HEK293 (cell line): ENCODE data around the gene MYH15.

ENCODE experiments used
- CTCF ChIP-seq: fragments of 450-650 bp; formaldehyde crosslinking; IDR thresholded peaks from 2 replicates; pipeline ENCODE4 v1.5.1; 2016; ENCODE audit warnings: missing biosample characterization, missing genetic modification characterization
- ELK4 ChIP-seq: IDR thresholded peaks from 2 replicates; pipeline ENCODE4 v1.6.1; 2011; ENCODE audit warnings: mild to moderate bottlenecking, low read depth, low read length, borderline replicate concordance
- KLF16 ChIP-seq: fragments of 450-650 bp; formaldehyde crosslinking; IDR thresholded peaks from 2 replicates; pipeline ENCODE4 v1.5.1; 2017; ENCODE audit warnings: missing biosample characterization, missing genetic modification characterization
- WT1 ChIP-seq: fragments of 450-650 bp; formaldehyde crosslinking; IDR thresholded peaks from 2 replicates; pipeline ENCODE4 v1.5.1; 2016; ENCODE audit warnings: missing biosample characterization, missing genetic modification characterization
- ZNF18 ChIP-seq: fragments of 450-650 bp; formaldehyde crosslinking; IDR thresholded peaks from 2 replicates; pipeline ENCODE4 v1.5.1; 2016; ENCODE audit warnings: missing biosample characterization, missing genetic modification characterization
- ZNF416 ChIP-seq: fragments of 450-650 bp; formaldehyde crosslinking; IDR thresholded peaks from 2 replicates; pipeline ENCODE4 v1.5.1; 2016; ENCODE audit warnings: missing biosample characterization, missing genetic modification characterization
- ZNF449 ChIP-seq: fragments of 450-650 bp; formaldehyde crosslinking; IDR thresholded peaks from 2 replicates; pipeline ENCODE4 v1.5.1; 2017; ENCODE audit warnings: missing biosample characterization, mild to moderate bottlenecking, missing genetic modification characterization, moderate library complexity
- ZNF558 ChIP-seq: fragments of 450-650 bp; formaldehyde crosslinking; IDR thresholded peaks from 2 replicates; pipeline ENCODE4 v1.5.1; 2016; ENCODE audit warnings: missing biosample characterization, missing genetic modification characterization
- ZNF639 ChIP-seq: fragments of 450-650 bp; formaldehyde crosslinking; IDR thresholded peaks from 2 replicates; pipeline ENCODE4 v1.5.1; 2016; ENCODE audit warnings: missing biosample characterization, missing genetic modification characterization

- TF ChIP-seq ZNF449 (tag by site-specific recombination): no peak
- TF ChIP-seq KLF16: no peak
- TF ChIP-seq WT1 (tag by site-specific recombination): no peak
- TF ChIP-seq ZNF639 (tag by site-specific recombination): no peak
- no peak for TF ChIP-seq ZNF18 (tag by site-specific recombination)
- no peak for TF ChIP-seq CTCF (tag by site-specific recombination)
- TF ChIP-seq ZNF416 (tag by site-specific recombination): no peak
- no peak for TF ChIP-seq ELK4
- TF ChIP-seq ZNF558 (tag by site-specific recombination): no peak
Measured at GRCh38 chr3:108509871-108510270, 525 bp downstream of the MYH15 start.
